HCT116 (cell line): ENCODE measurements around the gene AXIN1.

Experiments
- CTCF ChIP-seq, 3 experiments: fragments of 200-600 bp in 1 of 3; sonication (generic) in 1 of 3; IDR thresholded peaks in 2 of 3; conservative IDR thresholded peaks in 1 of 3; 2 replicates each; pipeline ENCODE4 v1.5.1; 2012 to 2017; ENCODE audit warnings: low read depth in 2 of 3, low read length in 2 of 3, antibody characterized with exemption in 1 of 3, borderline replicate concordance in 1 of 3, control low read depth in 1 of 3, mild to moderate bottlenecking in 1 of 3, mixed read lengths in 1 of 3, mixed run types in 1 of 3, moderate library complexity in 1 of 3; ENCODE audit not compliant: insufficient read depth in 1 of 3
- EGR1 ChIP-seq: IDR thresholded peaks from 2 replicates; pipeline ENCODE4 v1.6.1; 2012; ENCODE audit warnings: low read depth
- EZH2phosphoT487 ChIP-seq: fragments of 200-600 bp; IDR thresholded peaks from 2 replicates; pipeline ENCODE4 v1.6.1; 2018; ENCODE audit warnings: antibody characterized with exemption, borderline replicate concordance
- POLR2A ChIP-seq: IDR thresholded peaks from 2 replicates; pipeline ENCODE4 v1.7.0; 2011; ENCODE audit warnings: borderline replicate concordance; ENCODE audit not compliant: insufficient read depth, insufficient read length; ENCODE audit errors: extremely low read depth
- RAD21 ChIP-seq: IDR thresholded peaks from 2 replicates; pipeline ENCODE4 v1.6.1; 2012; ENCODE audit warnings: low read depth, mild to moderate bottlenecking
- YY1 ChIP-seq: IDR thresholded peaks from 2 replicates; pipeline ENCODE4 v1.6.1; 2011; ENCODE audit warnings: low read length, low read depth, moderate library complexity, mild to moderate bottlenecking; ENCODE audit not compliant: insufficient replicate concordance; ENCODE audit errors: extremely low read depth

- no peak for TF ChIP-seq POLR2A
- TF ChIP-seq CTCF (IDR thresholded peaks at IDR 0.05 in 2 of 3, conservative IDR thresholded peaks at IDR 0.05 in 1 of 3; ENCODE audit: borderline replicate concordance in 1 of 3, insufficient read depth in 1 of 3, low read depth in 2 of 3, low read length in 2 of 3), result no peak
- TF ChIP-seq EZH2phosphoT487, result no peak
- TF ChIP-seq RAD21, result no peak
- no peak for TF ChIP-seq YY1
- no peak for TF ChIP-seq EGR1
Measured at GRCh38 chr16:249431-249830, 103.1 kb downstream of the AXIN1 start.
